ENCODE results near the gene AGRN.

Gene AGRN

DNA sequence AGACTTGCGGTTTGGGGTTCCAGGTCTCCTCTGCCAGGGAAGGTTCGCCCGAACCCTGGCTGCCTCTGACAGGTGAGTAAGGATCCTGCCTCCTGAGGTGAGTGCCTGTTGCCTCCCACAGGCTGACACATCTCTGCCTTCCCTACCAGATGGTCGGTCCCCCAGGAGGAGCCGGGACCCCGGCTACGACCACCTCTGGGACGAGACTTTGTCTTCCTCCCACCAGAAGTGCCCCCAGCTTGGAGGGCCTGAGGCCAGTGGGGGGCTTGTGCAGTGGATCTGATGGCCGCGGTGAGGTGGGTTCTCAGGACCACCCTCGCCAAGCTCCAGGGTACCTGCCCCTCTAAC lies 45.7 kb upstream of the AGRN start:
- H3F3A ChIP-seq (ENCODE audit: insufficient read depth, low read length) = no peaks in the 10 kb centered on the region
- H3K9ac ChIP-seq (ENCODE audit: low read length) = no peak overlapping the region
- H3K9me2 ChIP-seq (replicated peaks; ENCODE audit: insufficient read depth, low read length) = no peaks in the 10 kb centered on the region
- H3K4me1 ChIP-seq (ENCODE audit: low read length) = no peaks in the 10 kb centered on the region
- H4K20me1 ChIP-seq (ENCODE audit: insufficient read depth, low read length) = no peaks in the 10 kb centered on the region
- H3K27ac ChIP-seq (ENCODE audit: low read length) = no peak overlapping the region
- H3K79me2 ChIP-seq (ENCODE audit: low read length) = no peaks in the 10 kb centered on the region
- H3K4me2 ChIP-seq (ENCODE audit: low read depth, low read length) = no peak overlapping the region
- no peak for DNase-seq
- H3K9me3 ChIP-seq (replicated peaks; ENCODE audit: insufficient read depth, low read length) = no peaks in the 10 kb centered on the region
- H3K36me3 ChIP-seq (replicated peaks; ENCODE audit: insufficient read depth, low read length) = no peaks in the 10 kb centered on the region
- H3K27me3 ChIP-seq (replicated peaks; ENCODE audit: insufficient read depth, low read length) = peaks cover 26% of the 10 kb centered on the region
- no peak overlapping the region for H3K4me3 ChIP-seq (ENCODE audit: low read length)
- no peak overlapping the region for H2AFZ ChIP-seq (ENCODE audit: low read length)
- no peak for TF ChIP-seq EZH2 (optimal IDR thresholded peaks at IDR 0.05; ENCODE audit: low read depth, low read length)
- TF ChIP-seq, protein P1, sequence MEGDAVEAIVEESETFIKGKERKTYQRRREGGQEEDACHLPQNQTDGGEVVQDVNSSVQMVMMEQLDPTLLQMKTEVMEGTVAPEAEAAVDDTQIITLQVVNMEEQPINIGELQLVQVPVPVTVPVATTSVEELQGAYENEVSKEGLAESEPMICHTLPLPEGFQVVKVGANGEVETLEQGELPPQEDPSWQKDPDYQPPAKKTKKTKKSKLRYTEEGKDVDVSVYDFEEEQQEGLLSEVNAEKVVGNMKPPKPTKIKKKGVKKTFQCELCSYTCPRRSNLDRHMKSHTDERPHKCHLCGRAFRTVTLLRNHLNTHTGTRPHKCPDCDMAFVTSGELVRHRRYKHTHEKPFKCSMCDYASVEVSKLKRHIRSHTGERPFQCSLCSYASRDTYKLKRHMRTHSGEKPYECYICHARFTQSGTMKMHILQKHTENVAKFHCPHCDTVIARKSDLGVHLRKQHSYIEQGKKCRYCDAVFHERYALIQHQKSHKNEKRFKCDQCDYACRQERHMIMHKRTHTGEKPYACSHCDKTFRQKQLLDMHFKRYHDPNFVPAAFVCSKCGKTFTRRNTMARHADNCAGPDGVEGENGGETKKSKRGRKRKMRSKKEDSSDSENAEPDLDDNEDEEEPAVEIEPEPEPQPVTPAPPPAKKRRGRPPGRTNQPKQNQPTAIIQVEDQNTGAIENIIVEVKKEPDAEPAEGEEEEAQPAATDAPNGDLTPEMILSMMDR (IDR thresholded peaks at IDR 0.05; ENCODE audit: low read length) = no peak
- no peak for TF ChIP-seq EZH2phosphoT487 (IDR thresholded peaks at IDR 0.05; ENCODE audit: low read length)

DNA sequence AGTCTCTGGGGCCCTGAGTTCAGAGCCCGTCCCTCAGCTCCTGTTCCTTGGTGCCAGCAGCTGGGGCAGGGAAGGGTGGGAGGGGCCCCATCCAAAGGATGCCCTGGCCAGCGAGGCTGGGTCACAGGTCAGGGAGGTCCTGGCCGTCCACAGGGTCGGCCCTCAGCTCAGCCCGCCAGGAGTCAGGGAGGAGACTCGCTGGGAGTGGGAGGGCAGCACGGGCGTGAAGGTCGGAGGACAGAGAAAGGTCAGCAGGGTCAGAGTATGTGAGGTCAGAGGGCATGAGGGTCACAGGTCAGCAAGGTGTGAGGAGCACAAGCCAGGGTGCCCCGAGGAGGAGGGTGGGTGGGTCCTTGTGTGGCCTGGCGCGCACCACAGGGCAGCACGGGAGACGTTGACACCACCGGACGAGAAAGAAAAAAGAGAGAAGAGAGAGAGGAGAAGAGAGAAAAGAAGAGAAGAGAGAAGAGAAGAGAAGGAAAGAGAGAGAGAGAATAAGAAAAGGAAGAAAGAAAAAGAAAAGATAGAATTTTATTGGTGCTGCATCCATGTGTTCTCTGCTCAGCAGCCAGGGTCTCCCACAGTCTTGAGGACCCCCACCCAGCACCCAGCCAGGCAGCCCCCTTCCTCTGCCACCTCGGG lies 45.1 kb upstream of the AGRN start:
- H3K36me3 ChIP-seq (replicated peaks; ENCODE audit: insufficient read depth, low read length) = no peaks in the 10 kb centered on the region
- peaks cover 32% of the 10 kb centered on the region for H3K27me3 ChIP-seq (replicated peaks; ENCODE audit: insufficient read depth, low read length)
- H3K9ac ChIP-seq (ENCODE audit: low read length) = no peak overlapping the region
- no peaks in the 10 kb centered on the region for H3K9me2 ChIP-seq (replicated peaks; ENCODE audit: insufficient read depth, low read length)
- H3K79me2 ChIP-seq (ENCODE audit: low read length) = no peaks in the 10 kb centered on the region
- no peaks in the 10 kb centered on the region for H4K20me1 ChIP-seq (ENCODE audit: insufficient read depth, low read length)
- no peak overlapping the region for H3K4me3 ChIP-seq (ENCODE audit: low read length)
- no peak overlapping the region for H2AFZ ChIP-seq (ENCODE audit: low read length)
- H3K27ac ChIP-seq (ENCODE audit: low read length) = no peak overlapping the region
- no peak for DNase-seq
- no peak overlapping the region for H3K4me2 ChIP-seq (ENCODE audit: low read depth, low read length)
- H3K9me3 ChIP-seq (replicated peaks; ENCODE audit: insufficient read depth, low read length) = no peaks in the 10 kb centered on the region
- TF ChIP-seq, protein P1 (IDR thresholded peaks at IDR 0.05; ENCODE audit: low read length) = no peak
- TF ChIP-seq EZH2 (optimal IDR thresholded peaks at IDR 0.05; ENCODE audit: low read depth, low read length) (no peak), EZH2phosphoT487 (IDR thresholded peaks at IDR 0.05; ENCODE audit: low read length) (no peak)
- H3F3A ChIP-seq (ENCODE audit: insufficient read depth, low read length) = no peaks in the 10 kb centered on the region
- no peaks in the 10 kb centered on the region for H3K4me1 ChIP-seq (ENCODE audit: low read length)

DNA sequence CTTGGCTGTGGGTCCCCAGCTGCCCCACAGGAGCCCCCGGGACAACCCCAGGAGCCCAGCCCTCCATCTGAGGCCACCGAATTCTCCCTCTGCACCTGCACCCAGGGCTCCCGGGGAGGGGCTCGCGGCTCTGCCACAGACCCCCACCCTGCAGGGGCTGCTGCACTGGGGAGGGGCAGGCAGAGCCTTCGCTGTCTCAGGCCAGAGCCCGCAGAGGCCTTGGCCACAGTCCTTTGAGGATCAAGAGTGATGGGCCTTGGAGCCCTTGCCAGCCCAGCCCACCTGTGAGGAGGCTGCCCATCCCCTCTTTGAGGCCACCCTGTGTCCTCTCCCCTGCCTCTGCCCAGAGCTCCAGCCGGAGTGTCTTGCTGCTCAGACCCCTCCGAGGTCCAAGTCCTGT lies 44.6 kb upstream of the AGRN start:
- H2AFZ ChIP-seq (ENCODE audit: low read length) = no peak overlapping the region
- no peak overlapping the region for H3K27ac ChIP-seq (ENCODE audit: low read length)
- H3K27me3 ChIP-seq (replicated peaks; ENCODE audit: insufficient read depth, low read length) = peaks cover 37% of the 10 kb centered on the region
- H3K79me2 ChIP-seq (ENCODE audit: low read length) = no peaks in the 10 kb centered on the region
- TF ChIP-seq EZH2 (optimal IDR thresholded peaks at IDR 0.05; ENCODE audit: low read depth, low read length) (no peak), EZH2phosphoT487 (IDR thresholded peaks at IDR 0.05; ENCODE audit: low read length) (no peak)
- TF ChIP-seq, protein P1 (IDR thresholded peaks at IDR 0.05; ENCODE audit: low read length) = no peak
- H3K4me2 ChIP-seq (ENCODE audit: low read depth, low read length) = no peak overlapping the region
- H3K9ac ChIP-seq (ENCODE audit: low read length) = no peak overlapping the region
- no peak overlapping the region for H3K4me3 ChIP-seq (ENCODE audit: low read length)
- H3F3A ChIP-seq (ENCODE audit: insufficient read depth, low read length) = no peaks in the 10 kb centered on the region
- H3K9me3 ChIP-seq (replicated peaks; ENCODE audit: insufficient read depth, low read length) = no peaks in the 10 kb centered on the region
- no peaks in the 10 kb centered on the region for H3K4me1 ChIP-seq (ENCODE audit: low read length)
- no peaks in the 10 kb centered on the region for H3K36me3 ChIP-seq (replicated peaks; ENCODE audit: insufficient read depth, low read length)
- no peaks in the 10 kb centered on the region for H3K9me2 ChIP-seq (replicated peaks; ENCODE audit: insufficient read depth, low read length)
- no peak for DNase-seq
- H4K20me1 ChIP-seq (ENCODE audit: insufficient read depth, low read length) = no peaks in the 10 kb centered on the region

Data from MM.1S (cell line).